ENCODE measurements around the gene CC2D2A. TPM values are rescaled to one million over a fixed set of nuclear protein-coding genes. Genes with fewer than 3 reads are reported as not detected.
"Not testable (repeated sequence)": the region's sequence is repeated elsewhere in the genome, so short reads cannot be mapped to it uniquely, and the experiment has no call there.

CC2D2A gene
- total and polyA plus RNA-seq, 2 donors from 2014 or later, result 26.7 to 51.2 TPM

DNA sequence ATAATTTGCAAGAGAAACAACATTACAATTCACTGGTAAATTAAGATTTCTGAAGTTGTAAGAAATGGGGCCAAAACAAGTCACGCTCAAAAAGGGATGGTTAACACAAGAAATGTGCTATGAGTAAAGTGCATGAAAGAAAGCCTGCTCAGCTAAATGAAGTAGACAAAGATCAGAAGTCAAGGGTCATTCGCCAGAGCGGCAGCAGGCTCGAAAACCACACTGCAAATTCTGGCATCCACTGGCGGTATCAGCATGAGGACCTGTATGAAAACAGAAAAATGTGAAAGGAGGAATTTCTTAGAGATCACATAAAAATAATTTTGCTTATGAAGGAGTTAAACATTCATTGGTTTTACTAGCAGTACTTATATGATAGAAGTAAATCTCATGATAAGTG, 135.9 kb downstream of the CC2D2A start:
- H3K4me1 ChIP-seq (ENCODE audit: control insufficient read depth in 2 of 3, insufficient read depth in 2 of 3, low read depth in 1 of 3, low read length in 3 of 3), result no peaks in the 10 kb centered on the region
- no peak overlapping the region for H3K9ac ChIP-seq (ENCODE audit: low read length in 3 of 3)
- H3K27me3 ChIP-seq (ENCODE audit: control insufficient read depth, insufficient read depth, low read length), result no peaks in the 10 kb centered on the region
- peaks cover 4 to 23% (median 14%) of the 10 kb centered on the region in 3 donors for H3K36me3 ChIP-seq (ENCODE audit: control insufficient read depth in 2 of 3, insufficient read depth in 3 of 3, low read length in 3 of 3)
- TF ChIP-seq, protein P1, sequence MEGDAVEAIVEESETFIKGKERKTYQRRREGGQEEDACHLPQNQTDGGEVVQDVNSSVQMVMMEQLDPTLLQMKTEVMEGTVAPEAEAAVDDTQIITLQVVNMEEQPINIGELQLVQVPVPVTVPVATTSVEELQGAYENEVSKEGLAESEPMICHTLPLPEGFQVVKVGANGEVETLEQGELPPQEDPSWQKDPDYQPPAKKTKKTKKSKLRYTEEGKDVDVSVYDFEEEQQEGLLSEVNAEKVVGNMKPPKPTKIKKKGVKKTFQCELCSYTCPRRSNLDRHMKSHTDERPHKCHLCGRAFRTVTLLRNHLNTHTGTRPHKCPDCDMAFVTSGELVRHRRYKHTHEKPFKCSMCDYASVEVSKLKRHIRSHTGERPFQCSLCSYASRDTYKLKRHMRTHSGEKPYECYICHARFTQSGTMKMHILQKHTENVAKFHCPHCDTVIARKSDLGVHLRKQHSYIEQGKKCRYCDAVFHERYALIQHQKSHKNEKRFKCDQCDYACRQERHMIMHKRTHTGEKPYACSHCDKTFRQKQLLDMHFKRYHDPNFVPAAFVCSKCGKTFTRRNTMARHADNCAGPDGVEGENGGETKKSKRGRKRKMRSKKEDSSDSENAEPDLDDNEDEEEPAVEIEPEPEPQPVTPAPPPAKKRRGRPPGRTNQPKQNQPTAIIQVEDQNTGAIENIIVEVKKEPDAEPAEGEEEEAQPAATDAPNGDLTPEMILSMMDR (IDR thresholded peaks at IDR 0.05; ENCODE audit: borderline replicate concordance, extremely low read depth, insufficient read depth), result no peak
- intact Hi-C loops (cut with DNase I), result no loop called here
- FAIRE-seq, result peak; percentile 41
- DNase-seq, result peak in 1 of 5 donors; percentile 5
- H3K4me3 ChIP-seq (ENCODE audit: low read length in 3 of 3), result no peak overlapping the region
- no peak overlapping the region for H3K27ac ChIP-seq (ENCODE audit: low read depth in 2 of 2, low read length in 2 of 2)
- no peaks in the 10 kb centered on the region for H3K9me3 ChIP-seq (ENCODE audit: control insufficient read depth in 2 of 3, insufficient read depth in 1 of 3, low read length in 3 of 3)

DNA sequence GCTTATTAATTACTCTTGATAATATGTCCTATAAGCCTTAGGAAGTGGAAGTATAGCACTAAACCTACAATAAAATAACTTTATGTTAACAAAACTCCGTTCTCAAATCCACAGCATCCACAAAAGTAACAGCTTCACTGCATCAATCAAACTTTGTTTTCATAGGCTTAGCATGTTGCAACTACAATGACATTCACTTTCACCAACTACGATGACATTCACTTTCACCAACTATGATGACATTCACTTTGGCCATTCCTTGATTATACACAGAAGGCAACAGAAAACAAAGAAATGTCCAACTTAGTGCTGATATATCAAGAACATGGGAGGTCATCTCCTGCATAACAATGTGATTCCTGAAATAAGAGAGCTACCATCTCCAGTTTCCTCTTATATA, 141.2 kb downstream of the CC2D2A start:
- intact Hi-C loops (cut with DNase I), result no loop called here
- peaks cover 0 to 5% (median 0%) of the 10 kb centered on the region in 3 donors for H3K36me3 ChIP-seq (ENCODE audit: control insufficient read depth in 2 of 3, insufficient read depth in 3 of 3, low read length in 3 of 3)
- H3K27me3 ChIP-seq (ENCODE audit: control insufficient read depth, insufficient read depth, low read length), result no peaks in the 10 kb centered on the region
- TF ChIP-seq, protein P1 (IDR thresholded peaks at IDR 0.05; ENCODE audit: borderline replicate concordance, extremely low read depth, insufficient read depth), result no peak
- no peaks in the 10 kb centered on the region for H3K4me1 ChIP-seq (ENCODE audit: control insufficient read depth in 2 of 3, insufficient read depth in 2 of 3, low read depth in 1 of 3, low read length in 3 of 3)
- no peaks in the 10 kb centered on the region for H3K9me3 ChIP-seq (ENCODE audit: control insufficient read depth in 2 of 3, insufficient read depth in 1 of 3, low read length in 3 of 3)
- no peak overlapping the region for H3K27ac ChIP-seq (ENCODE audit: low read depth in 2 of 2, low read length in 2 of 2)
- DNase-seq (no peak), FAIRE-seq (no peak)
- H3K4me3 ChIP-seq (ENCODE audit: low read length in 3 of 3), result no peak overlapping the region
- no peak overlapping the region for H3K9ac ChIP-seq (ENCODE audit: low read length in 3 of 3)

DNA sequence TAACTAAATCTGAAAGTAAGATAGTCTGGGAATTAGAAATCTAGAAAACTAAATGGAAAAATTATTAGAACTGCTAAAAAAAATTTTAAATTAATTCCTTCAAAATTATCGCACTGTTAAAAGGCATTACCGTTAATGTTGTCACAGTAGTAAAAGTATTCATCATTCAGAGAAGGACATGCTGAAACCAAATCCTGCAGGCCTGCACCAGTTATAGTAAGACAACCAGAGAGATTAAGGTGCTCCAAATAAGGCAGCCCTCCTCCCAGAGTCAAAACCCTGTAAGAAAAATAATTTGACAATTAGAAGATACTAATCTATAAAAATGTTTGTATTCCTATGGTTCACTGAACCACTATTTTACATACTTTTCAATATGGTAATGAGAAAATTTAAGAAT, 142.5 kb downstream of the CC2D2A start:
- H3K9ac ChIP-seq (ENCODE audit: low read length in 3 of 3), result no peak overlapping the region
- no peaks in the 10 kb centered on the region for H3K9me3 ChIP-seq (ENCODE audit: control insufficient read depth in 2 of 3, insufficient read depth in 1 of 3, low read length in 3 of 3)
- FAIRE-seq (no peak), DNase-seq (no peak)
- H3K27me3 ChIP-seq (ENCODE audit: control insufficient read depth, insufficient read depth, low read length), result no peaks in the 10 kb centered on the region
- H3K36me3 ChIP-seq (ENCODE audit: control insufficient read depth in 2 of 3, insufficient read depth in 3 of 3, low read length in 3 of 3), result peaks cover 0 to 3% (median 0%) of the 10 kb centered on the region in 3 donors
- H3K4me1 ChIP-seq (ENCODE audit: control insufficient read depth in 2 of 3, insufficient read depth in 2 of 3, low read depth in 1 of 3, low read length in 3 of 3), result no peaks in the 10 kb centered on the region
- no peak overlapping the region for H3K4me3 ChIP-seq (ENCODE audit: low read length in 3 of 3)
- intact Hi-C loops (cut with DNase I), result no loop called here
- H3K27ac ChIP-seq (ENCODE audit: low read depth in 2 of 2, low read length in 2 of 2), result no peak overlapping the region
- TF ChIP-seq, protein P1 (IDR thresholded peaks at IDR 0.05; ENCODE audit: borderline replicate concordance, extremely low read depth, insufficient read depth), result no peak

DNA sequence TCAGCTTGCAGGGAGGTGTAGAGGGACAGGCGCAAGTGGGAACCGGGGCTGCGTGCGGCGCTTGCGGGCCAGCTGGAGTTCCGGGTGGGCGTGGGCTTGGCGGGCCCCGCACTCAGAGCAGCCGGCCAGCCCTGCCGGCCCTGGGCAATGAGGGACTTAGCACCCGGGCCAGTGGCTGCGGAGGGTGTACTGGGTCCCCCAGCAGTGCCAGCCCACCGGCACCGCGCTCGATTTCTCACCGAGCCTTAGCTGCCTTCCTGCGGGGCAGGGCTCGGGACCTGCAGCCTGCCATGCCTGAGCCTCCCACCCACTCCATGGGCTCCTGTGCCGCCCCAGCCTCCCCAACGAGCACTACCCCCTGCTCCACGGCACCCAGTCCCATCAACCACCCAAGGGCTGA, 145.2 kb downstream of the CC2D2A start:
- H3K27ac ChIP-seq (ENCODE audit: low read depth in 2 of 2, low read length in 2 of 2); intact Hi-C loops (cut with DNase I); FAIRE-seq; H3K27me3 ChIP-seq (ENCODE audit: control insufficient read depth, insufficient read depth, low read length); H3K36me3 ChIP-seq (ENCODE audit: control insufficient read depth in 2 of 3, insufficient read depth in 3 of 3, low read length in 3 of 3); H3K4me1 ChIP-seq (ENCODE audit: control insufficient read depth in 2 of 3, insufficient read depth in 2 of 3, low read depth in 1 of 3, low read length in 3 of 3); H3K9ac ChIP-seq (ENCODE audit: low read length in 3 of 3); H3K4me3 ChIP-seq (ENCODE audit: low read length in 3 of 3): not testable (repeated sequence)
- peak in 1 of 5 donors; percentile 63 for DNase-seq
- H3K9me3 ChIP-seq (ENCODE audit: control insufficient read depth in 2 of 3, insufficient read depth in 1 of 3, low read length in 3 of 3), result peaks cover 0 to 10% (median 0%) of the 10 kb centered on the region in 3 donors

DNA sequence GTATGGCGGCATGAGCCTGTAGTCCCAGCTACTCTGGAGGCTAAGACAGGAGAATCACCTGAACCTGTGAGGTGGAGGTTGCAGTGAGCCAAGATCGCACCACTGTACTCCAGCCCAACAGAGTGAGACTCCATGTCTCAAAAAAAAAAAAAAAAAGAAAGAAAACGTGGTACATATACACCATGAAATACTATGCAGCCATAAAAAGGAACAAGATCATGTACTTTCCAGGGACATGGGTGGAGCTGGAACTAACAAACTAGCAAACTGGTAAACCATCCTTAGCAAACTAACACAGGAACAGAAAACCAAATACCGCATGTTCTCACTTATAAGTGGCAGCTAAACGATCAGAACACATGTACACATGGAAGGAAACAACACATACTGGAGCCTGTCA, 147.7 kb downstream of the CC2D2A start:
- H3K27ac ChIP-seq (ENCODE audit: low read depth in 2 of 2, low read length in 2 of 2); FAIRE-seq; DNase-seq; H3K9ac ChIP-seq (ENCODE audit: low read length in 3 of 3); H3K27me3 ChIP-seq (ENCODE audit: control insufficient read depth, insufficient read depth, low read length); H3K4me1 ChIP-seq (ENCODE audit: control insufficient read depth in 2 of 3, insufficient read depth in 2 of 3, low read depth in 1 of 3, low read length in 3 of 3); H3K4me3 ChIP-seq (ENCODE audit: low read length in 3 of 3); intact Hi-C loops (cut with DNase I); H3K36me3 ChIP-seq (ENCODE audit: control insufficient read depth in 2 of 3, insufficient read depth in 3 of 3, low read length in 3 of 3): not testable (repeated sequence)
- peaks cover 0 to 10% (median 0%) of the 10 kb centered on the region in 3 donors for H3K9me3 ChIP-seq (ENCODE audit: control insufficient read depth in 2 of 3, insufficient read depth in 1 of 3, low read length in 3 of 3)

Measured in kidney (tissue), 14 donors.